ENCODE data around the gene USP48.
"Not testable (repeated sequence)": the region's sequence is repeated elsewhere in the genome, so short reads cannot be mapped to it uniquely, and the experiment has no call there.

Gene USP48

DNA sequence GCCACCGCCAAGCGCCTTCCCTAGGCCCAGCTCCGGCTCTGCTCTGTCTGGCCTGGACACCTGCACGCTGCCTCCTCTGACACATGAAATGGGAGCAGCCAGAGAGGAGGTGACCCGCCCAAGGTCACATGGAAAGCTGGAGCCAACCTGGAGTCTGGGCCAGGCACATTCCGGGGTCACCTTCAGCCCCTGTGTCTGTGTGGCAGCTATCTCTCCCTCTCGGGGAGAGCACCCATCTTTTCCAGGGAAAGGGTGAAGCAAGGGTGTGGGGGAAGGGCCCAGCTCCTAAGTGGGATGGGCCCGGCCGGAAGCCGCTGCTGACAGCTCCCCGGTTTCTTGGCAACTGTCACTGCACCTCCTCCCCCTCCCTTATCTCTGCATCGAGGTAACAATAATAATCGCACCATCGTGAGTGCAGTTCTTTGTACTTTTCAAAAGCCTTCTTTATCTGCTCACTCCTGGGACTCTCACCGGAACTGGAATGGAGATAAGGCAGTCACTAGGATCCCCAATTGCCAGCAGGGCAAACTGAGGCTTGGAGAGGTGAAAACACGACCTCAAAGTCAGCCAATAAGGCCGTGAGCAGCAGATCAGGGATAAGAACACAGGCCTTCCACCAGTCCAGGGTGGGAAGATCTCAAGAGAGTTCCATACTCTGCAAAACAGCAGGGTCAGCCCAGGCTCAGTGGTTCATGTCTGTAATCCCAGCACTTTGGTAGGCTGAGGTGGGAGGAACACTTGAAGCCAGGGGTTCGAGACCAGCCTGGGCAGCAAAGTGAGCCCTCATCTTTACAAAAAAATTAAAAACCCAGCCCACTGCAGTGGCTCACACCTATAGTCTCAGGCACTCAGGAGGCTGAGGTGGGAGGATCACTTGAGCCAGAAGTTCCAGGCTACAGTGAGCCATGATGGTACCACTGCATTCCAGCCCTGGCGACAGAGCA, 150.7 kb downstream of the USP48 start (continued):
- no peak for TF ChIP-seq ZNF239 (tag by site-specific recombination; IDR thresholded peaks at IDR 0.05)
- peak; percentile 73; the same call in 1 of the 2 replicates for TF ChIP-seq TCF7L2 (IDR thresholded peaks at IDR 0.05; ENCODE audit: borderline replicate concordance, low read depth, low read length)
- TF ChIP-seq FEZF1 (tag by site-specific recombination; IDR thresholded peaks at IDR 0.05): 0 out of 2 replicates have a peak, but pooled peaks have one; percentile 27
- peak; percentile 52; the same call in 1 of the 2 replicates for TF ChIP-seq ZFP69B (tag by site-specific recombination; IDR thresholded peaks at IDR 0.05)
- no peak for TF ChIP-seq OVOL3 (tag by site-specific recombination; IDR thresholded peaks at IDR 0.05)
- 0 out of 2 replicates have a peak, but pooled peaks have one; percentile 32 for TF ChIP-seq ZBTB20 (tag by site-specific recombination; IDR thresholded peaks at IDR 0.05)
- TF ChIP-seq, protein P1, sequence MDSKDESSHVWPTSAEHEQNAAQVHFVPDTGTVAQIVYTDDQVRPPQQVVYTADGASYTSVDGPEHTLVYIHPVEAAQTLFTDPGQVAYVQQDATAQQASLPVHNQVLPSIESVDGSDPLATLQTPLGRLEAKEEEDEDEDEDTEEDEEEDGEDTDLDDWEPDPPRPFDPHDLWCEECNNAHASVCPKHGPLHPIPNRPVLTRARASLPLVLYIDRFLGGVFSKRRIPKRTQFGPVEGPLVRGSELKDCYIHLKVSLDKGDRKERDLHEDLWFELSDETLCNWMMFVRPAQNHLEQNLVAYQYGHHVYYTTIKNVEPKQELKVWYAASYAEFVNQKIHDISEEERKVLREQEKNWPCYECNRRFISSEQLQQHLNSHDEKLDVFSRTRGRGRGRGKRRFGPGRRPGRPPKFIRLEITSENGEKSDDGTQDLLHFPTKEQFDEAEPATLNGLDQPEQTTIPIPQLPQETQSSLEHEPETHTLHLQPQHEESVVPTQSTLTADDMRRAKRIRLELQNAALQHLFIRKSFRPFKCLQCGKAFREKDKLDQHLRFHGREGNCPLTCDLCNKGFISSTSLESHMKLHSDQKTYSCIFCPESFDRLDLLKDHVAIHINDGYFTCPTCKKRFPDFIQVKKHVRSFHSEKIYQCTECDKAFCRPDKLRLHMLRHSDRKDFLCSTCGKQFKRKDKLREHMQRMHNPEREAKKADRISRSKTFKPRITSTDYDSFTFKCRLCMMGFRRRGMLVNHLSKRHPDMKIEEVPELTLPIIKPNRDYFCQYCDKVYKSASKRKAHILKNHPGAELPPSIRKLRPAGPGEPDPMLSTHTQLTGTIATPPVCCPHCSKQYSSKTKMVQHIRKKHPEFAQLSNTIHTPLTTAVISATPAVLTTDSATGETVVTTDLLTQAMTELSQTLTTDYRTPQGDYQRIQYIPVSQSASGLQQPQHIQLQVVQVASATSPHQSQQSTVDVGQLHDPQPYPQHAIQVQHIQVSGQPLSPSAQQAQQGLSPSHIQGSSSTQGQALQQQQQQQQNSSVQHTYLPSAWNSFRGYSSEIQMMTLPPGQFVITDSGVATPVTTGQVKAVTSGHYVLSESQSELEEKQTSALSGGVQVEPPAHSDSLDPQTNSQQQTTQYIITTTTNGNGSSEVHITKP (tag by site-specific recombination; IDR thresholded peaks at IDR 0.05): peak; percentile 37; the same call in 1 of the 2 replicates
- TF ChIP-seq ZNF510 (tag by site-specific recombination; IDR thresholded peaks at IDR 0.05; ENCODE audit: insufficient replicate concordance): no peak
- no peak for TF ChIP-seq SETDB1 (IDR thresholded peaks at IDR 0.05; ENCODE audit: insufficient read length, low read length)
- TF ChIP-seq ZNF146 (tag by site-specific recombination; IDR thresholded peaks at IDR 0.05): no peak
- TF ChIP-seq, protein P2, sequence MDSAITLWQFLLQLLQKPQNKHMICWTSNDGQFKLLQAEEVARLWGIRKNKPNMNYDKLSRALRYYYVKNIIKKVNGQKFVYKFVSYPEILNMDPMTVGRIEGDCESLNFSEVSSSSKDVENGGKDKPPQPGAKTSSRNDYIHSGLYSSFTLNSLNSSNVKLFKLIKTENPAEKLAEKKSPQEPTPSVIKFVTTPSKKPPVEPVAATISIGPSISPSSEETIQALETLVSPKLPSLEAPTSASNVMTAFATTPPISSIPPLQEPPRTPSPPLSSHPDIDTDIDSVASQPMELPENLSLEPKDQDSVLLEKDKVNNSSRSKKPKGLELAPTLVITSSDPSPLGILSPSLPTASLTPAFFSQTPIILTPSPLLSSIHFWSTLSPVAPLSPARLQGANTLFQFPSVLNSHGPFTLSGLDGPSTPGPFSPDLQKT (IDR thresholded peaks at IDR 0.05; ENCODE audit: borderline replicate concordance, low read depth, low read length): no peak
- TF ChIP-seq ZXDB (tag by site-specific recombination; IDR thresholded peaks at IDR 0.05): peak; percentile 31
- TF ChIP-seq, protein P3, sequence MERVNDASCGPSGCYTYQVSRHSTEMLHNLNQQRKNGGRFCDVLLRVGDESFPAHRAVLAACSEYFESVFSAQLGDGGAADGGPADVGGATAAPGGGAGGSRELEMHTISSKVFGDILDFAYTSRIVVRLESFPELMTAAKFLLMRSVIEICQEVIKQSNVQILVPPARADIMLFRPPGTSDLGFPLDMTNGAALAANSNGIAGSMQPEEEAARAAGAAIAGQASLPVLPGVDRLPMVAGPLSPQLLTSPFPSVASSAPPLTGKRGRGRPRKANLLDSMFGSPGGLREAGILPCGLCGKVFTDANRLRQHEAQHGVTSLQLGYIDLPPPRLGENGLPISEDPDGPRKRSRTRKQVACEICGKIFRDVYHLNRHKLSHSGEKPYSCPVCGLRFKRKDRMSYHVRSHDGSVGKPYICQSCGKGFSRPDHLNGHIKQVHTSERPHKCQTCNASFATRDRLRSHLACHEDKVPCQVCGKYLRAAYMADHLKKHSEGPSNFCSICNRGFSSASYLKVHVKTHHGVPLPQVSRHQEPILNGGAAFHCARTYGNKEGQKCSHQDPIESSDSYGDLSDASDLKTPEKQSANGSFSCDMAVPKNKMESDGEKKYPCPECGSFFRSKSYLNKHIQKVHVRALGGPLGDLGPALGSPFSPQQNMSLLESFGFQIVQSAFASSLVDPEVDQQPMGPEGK (tag by site-specific recombination; IDR thresholded peaks at IDR 0.05): no peak
- TF ChIP-seq WT1 (tag by site-specific recombination; IDR thresholded peaks at IDR 0.05): 0 out of 2 replicates have a peak, but pooled peaks have one; percentile 17
- TF ChIP-seq, protein P4, sequence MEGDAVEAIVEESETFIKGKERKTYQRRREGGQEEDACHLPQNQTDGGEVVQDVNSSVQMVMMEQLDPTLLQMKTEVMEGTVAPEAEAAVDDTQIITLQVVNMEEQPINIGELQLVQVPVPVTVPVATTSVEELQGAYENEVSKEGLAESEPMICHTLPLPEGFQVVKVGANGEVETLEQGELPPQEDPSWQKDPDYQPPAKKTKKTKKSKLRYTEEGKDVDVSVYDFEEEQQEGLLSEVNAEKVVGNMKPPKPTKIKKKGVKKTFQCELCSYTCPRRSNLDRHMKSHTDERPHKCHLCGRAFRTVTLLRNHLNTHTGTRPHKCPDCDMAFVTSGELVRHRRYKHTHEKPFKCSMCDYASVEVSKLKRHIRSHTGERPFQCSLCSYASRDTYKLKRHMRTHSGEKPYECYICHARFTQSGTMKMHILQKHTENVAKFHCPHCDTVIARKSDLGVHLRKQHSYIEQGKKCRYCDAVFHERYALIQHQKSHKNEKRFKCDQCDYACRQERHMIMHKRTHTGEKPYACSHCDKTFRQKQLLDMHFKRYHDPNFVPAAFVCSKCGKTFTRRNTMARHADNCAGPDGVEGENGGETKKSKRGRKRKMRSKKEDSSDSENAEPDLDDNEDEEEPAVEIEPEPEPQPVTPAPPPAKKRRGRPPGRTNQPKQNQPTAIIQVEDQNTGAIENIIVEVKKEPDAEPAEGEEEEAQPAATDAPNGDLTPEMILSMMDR (tag by site-specific recombination; IDR thresholded peaks at IDR 0.05): no peak
- TF ChIP-seq ZNF561 (tag by site-specific recombination; IDR thresholded peaks at IDR 0.05; ENCODE audit: borderline replicate concordance): no peak

DNA sequence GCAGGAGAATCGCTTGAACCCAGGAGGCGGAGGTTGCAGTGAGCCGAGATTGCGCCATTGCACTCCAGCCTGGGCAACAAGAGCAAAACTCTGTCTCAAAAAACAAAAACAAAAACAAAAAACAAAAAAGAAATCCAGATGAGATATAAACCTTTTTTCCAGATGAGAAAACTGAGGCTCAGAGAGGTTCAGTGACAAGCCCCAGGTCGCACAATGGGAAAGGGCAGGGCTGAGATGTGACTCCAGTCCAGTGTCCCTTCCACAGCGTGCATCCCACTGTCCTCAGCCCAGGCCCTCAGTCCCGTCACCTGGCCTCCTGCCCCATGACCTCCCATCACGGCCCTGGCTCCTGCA, 151.4 kb downstream of the USP48 start:
- H3K4me1 ChIP-seq (ENCODE audit: control insufficient read depth, insufficient read depth, low read length); CTCF ChIA-PET; H3K27ac ChIP-seq (ENCODE audit: extremely low read depth, low read depth, low read length); H3K9me3 ChIP-seq (ENCODE audit: control insufficient read depth, insufficient read depth, low read depth, low read length); H3K4me3 ChIP-seq (ENCODE audit: low read depth, low read length); POLR2A ChIA-PET; H3K36me3 ChIP-seq (ENCODE audit: control insufficient read depth in 2 of 2, insufficient read depth in 1 of 2, low read length in 2 of 2): not testable (repeated sequence)
- peak; percentile 68 for TF ChIP-seq ZNF548 (tag by site-specific recombination; IDR thresholded peaks at IDR 0.05)
